Ovary (tissue), 3 donors: ENCODE results near the gene CCDC141.

Experiments used
- POLR2A ChIP-seq: fragments of 450-650 bp; IDR thresholded peaks from one replicate; pipeline ENCODE4 v1.6.1; 2017; ENCODE audit warnings: antibody characterized with exemption, mild to moderate bottlenecking, moderate library complexity
- TF ChIP-seq, protein P1 (sequence below), 3 donors: fragments of 450-650 bp in 2 of 3; fragments of 200-600 bp in 1 of 3; IDR thresholded peaks; one replicate each; pipeline versions ENCODE4 v1.5.1 to v1.8.0; 2016 to 2022; ENCODE audit warnings: antibody characterized with exemption in 3 of 3, mild to moderate bottlenecking in 1 of 3
- donor health status: DM: no; HTN: no; CAD: no.

DNA sequence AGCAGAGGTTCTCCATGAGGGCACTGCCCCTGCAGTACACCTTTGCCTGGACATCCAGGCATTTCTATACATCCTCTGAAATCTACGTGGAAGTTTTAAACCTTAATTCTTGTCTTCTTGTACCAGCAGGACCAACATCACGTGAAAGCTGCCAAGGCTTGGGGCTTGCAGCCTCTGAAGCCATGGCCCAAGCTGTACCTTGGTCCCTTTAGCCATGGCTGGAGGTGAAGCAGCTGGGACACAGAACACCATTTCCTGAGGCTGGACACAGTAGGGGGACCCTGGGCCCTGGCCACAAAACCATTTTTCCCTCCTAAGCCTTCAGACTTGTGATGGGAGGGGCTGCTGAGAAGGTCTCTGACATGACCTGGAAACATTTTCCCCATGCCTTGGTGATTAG lies 32.8 kb upstream of the CCDC141 start:
- TF ChIP-seq POLR2A: no peak
- TF ChIP-seq, protein P1, sequence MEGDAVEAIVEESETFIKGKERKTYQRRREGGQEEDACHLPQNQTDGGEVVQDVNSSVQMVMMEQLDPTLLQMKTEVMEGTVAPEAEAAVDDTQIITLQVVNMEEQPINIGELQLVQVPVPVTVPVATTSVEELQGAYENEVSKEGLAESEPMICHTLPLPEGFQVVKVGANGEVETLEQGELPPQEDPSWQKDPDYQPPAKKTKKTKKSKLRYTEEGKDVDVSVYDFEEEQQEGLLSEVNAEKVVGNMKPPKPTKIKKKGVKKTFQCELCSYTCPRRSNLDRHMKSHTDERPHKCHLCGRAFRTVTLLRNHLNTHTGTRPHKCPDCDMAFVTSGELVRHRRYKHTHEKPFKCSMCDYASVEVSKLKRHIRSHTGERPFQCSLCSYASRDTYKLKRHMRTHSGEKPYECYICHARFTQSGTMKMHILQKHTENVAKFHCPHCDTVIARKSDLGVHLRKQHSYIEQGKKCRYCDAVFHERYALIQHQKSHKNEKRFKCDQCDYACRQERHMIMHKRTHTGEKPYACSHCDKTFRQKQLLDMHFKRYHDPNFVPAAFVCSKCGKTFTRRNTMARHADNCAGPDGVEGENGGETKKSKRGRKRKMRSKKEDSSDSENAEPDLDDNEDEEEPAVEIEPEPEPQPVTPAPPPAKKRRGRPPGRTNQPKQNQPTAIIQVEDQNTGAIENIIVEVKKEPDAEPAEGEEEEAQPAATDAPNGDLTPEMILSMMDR (IDR thresholded peaks at IDR 0.05): no peak
